ENCODE measurements around the gene SLC35F3.

- TF ChIP-seq, protein P1, sequence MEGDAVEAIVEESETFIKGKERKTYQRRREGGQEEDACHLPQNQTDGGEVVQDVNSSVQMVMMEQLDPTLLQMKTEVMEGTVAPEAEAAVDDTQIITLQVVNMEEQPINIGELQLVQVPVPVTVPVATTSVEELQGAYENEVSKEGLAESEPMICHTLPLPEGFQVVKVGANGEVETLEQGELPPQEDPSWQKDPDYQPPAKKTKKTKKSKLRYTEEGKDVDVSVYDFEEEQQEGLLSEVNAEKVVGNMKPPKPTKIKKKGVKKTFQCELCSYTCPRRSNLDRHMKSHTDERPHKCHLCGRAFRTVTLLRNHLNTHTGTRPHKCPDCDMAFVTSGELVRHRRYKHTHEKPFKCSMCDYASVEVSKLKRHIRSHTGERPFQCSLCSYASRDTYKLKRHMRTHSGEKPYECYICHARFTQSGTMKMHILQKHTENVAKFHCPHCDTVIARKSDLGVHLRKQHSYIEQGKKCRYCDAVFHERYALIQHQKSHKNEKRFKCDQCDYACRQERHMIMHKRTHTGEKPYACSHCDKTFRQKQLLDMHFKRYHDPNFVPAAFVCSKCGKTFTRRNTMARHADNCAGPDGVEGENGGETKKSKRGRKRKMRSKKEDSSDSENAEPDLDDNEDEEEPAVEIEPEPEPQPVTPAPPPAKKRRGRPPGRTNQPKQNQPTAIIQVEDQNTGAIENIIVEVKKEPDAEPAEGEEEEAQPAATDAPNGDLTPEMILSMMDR (IDR thresholded peaks at IDR 0.05; ENCODE audit: poor library complexity) = no peak
- no peak for TF ChIP-seq EZH2 (IDR thresholded peaks at IDR 0.05; ENCODE audit: borderline replicate concordance)
- no peak for TF ChIP-seq EZH2phosphoT487 (IDR thresholded peaks at IDR 0.05; ENCODE audit: low read depth, severe bottlenecking, unreplicated experiment)
Observed at GRCh38 chr1:234018816-234019215, 114.3 kb downstream of the SLC35F3 start.
